ENCODE results near the gene TMEM179. TPM values are rescaled to one million over a fixed set of nuclear protein-coding genes. Genes with fewer than 3 reads are reported as not detected.

TMEM179 gene
- total RNA-seq, 1 experiment from 2014 or later, result 11.4 TPM

GRCh38 chr14:104602933-104603325 is 1.6 kb downstream of the TMEM179 start:
- Histone ChIP-seq H2AK5ac (ENCODE audit: insufficient read length, low read length) (no peak overlapping the region), H2BK15ac (ENCODE audit: low read depth, low read length) (no peak overlapping the region), H2BK5ac (ENCODE audit: insufficient read length, low read length) (no peak overlapping the region), H3K4ac (ENCODE audit: low read depth, low read length) (no peak overlapping the region), H2BK120ac (ENCODE audit: low read depth, low read length, poor library complexity, severe bottlenecking) (no peak overlapping the region), H3K4me1 (ENCODE audit: insufficient read depth, low read length) (no peaks in the 10 kb centered on the region), H3K79me1 (ENCODE audit: insufficient read depth, low read depth, low read length, poor library complexity, severe bottlenecking) (no peaks in the 10 kb centered on the region), H3K23me2 (ENCODE audit: insufficient read length, low read depth, low read length, poor library complexity, severe bottlenecking) (peaks cover 7% of the 10 kb centered on the region), H4K91ac (ENCODE audit: insufficient read length, low read depth, low read length) (no peak overlapping the region), H3K27me3 (ENCODE audit: insufficient read depth, low read length) (peaks cover 2% of the 10 kb centered on the region; the same call in 1 of the 2 replicates), H3K79me2 (ENCODE audit: insufficient read depth, low read length) (no peaks in the 10 kb centered on the region), H3K56ac (ENCODE audit: insufficient read length, low read depth, low read length) (no peak overlapping the region), H3K23ac (ENCODE audit: insufficient read length, low read depth, low read length) (no peak overlapping the region), H4K20me1 (ENCODE audit: control insufficient read depth, insufficient read depth, insufficient read length) (no peaks in the 10 kb centered on the region), H3K27ac (ENCODE audit: insufficient read length, low read depth, low read length) (no peak overlapping the region), H2BK20ac (ENCODE audit: low read depth, low read length, poor library complexity, severe bottlenecking) (no peak overlapping the region), H2BK12ac (ENCODE audit: insufficient read length, low read depth, low read length) (no peak overlapping the region), H3K9ac (ENCODE audit: extremely low read depth, insufficient read length, low read length) (no peak overlapping the region), H3K14ac (ENCODE audit: insufficient read depth, low read length) (no peak overlapping the region), H4K5ac (ENCODE audit: insufficient read length, low read depth, low read length) (no peak overlapping the region), H3K9me3 (ENCODE audit: control insufficient read depth, low read depth, low read length) (no peaks in the 10 kb centered on the region), H2AFZ (ENCODE audit: low read length) (no peak overlapping the region), H3K4me2 (ENCODE audit: insufficient read depth, insufficient read length, low read length) (no peak overlapping the region), H3T11ph (ENCODE audit: low read length) (no peak overlapping the region), H3K18ac (ENCODE audit: insufficient read length, low read depth, low read length) (no peak overlapping the region), H4K8ac (replicated peaks; ENCODE audit: insufficient read length, low read depth, low read length) (no peak overlapping the region)
- no peak for TF ChIP-seq CTCF (conservative IDR thresholded peaks at IDR 0.05)
- H3K36me3 Mint-ChIP-seq (ENCODE audit: insufficient read depth in 1 of 3, low read depth in 3 of 3), result no peaks in the 10 kb centered on the region; a peak in 1 of 7 replicates
- no peak for DNase-seq
- no CpG with 5 or more reads among the region's 7 CpGs for WGBS (ENCODE audit: extremely low coverage, insufficient read length, low lambda C conversion rate)
- peaks cover 0 to 6% of the 10 kb centered on the region in 2 experiments; a peak in 2 of 5 replicates for H3K9me3 Mint-ChIP-seq
- peaks cover 7 to 17% of the 10 kb centered on the region in 2 experiments for H3K4me1 Mint-ChIP-seq
- peaks cover 60% of the 10 kb centered on the region for H3K27me3 Mint-ChIP-seq (ENCODE audit: low read depth)
- H3K4me3 Mint-ChIP-seq, result no peak overlapping the region
- H3K27ac Mint-ChIP-seq, result no peak overlapping the region

All from H9 (cell line).